ENCODE results near the gene UNC5A. TPM values are rescaled to one million over a fixed set of nuclear protein-coding genes. Genes with fewer than 3 reads are reported as not detected.

Gene UNC5A
- total RNA-seq, 1 donor from 2014 or later: not detected

GRCh38 chr5:176891331-176891958, 81.1 kb downstream of the UNC5A start:
- intact Hi-C loops (cut with micrococcal nuclease): no loop called here

GRCh38 chr5:176892663-176893062, 82.3 kb downstream of the UNC5A start:
- intact Hi-C loops (cut with micrococcal nuclease): no loop called here

- intact Hi-C loops (cut with micrococcal nuclease): no loop called here
Measured at GRCh38 chr5:176894298-176894697, 83.9 kb downstream of the UNC5A start.

GRCh38 chr5:176895831-176896230, 85.5 kb downstream of the UNC5A start:
- intact Hi-C loops (cut with micrococcal nuclease): no loop called here

GRCh38 chr5:176897263-176897662, 86.9 kb downstream of the UNC5A start:
- intact Hi-C loops (cut with micrococcal nuclease): no loop called here

GRCh38 chr5:176899296-176899891, 89.0 kb downstream of the UNC5A start, which contains the start of gene HK3:
Gene HK3, minus strand, starts transcription at chr5:176899346. Its CDS starts 3,187 bp downstream, at chr5:176896159.
- intact Hi-C loops (cut with micrococcal nuclease): no loop called here

GRCh38 chr5:176899946-176900779, 89.8 kb downstream of the UNC5A start:
- intact Hi-C loops (cut with micrococcal nuclease): no loop called here

GRCh38 chr5:176900780-176901204, 90.4 kb downstream of the UNC5A start:
- intact Hi-C loops (cut with micrococcal nuclease): no loop called here

- intact Hi-C loops (cut with micrococcal nuclease): no loop called here
Measured at GRCh38 chr5:176901260-176902101, 91.1 kb downstream of the UNC5A start.

GRCh38 chr5:176902102-176902814, 91.9 kb downstream of the UNC5A start:
- intact Hi-C loops (cut with micrococcal nuclease): no loop called here

GRCh38 chr5:176902911-176903664, 92.7 kb downstream of the UNC5A start:
- intact Hi-C loops (cut with micrococcal nuclease): no loop called here

- intact Hi-C loops (cut with micrococcal nuclease): no loop called here
Measured at GRCh38 chr5:176904276-176904675, 93.9 kb downstream of the UNC5A start.

GRCh38 chr5:176906126-176906525, 95.8 kb downstream of the UNC5A start:
- intact Hi-C loops (cut with micrococcal nuclease): no loop called here

- intact Hi-C loops (cut with micrococcal nuclease): no loop called here
Measured at GRCh38 chr5:176906796-176907195, 96.4 kb downstream of the UNC5A start.

GRCh38 chr5:176908675-176909368, 98.5 kb downstream of the UNC5A start:
- intact Hi-C loops (cut with micrococcal nuclease): no loop called here

GRCh38 chr5:176912115-176912514, 101.8 kb downstream of the UNC5A start:
- intact Hi-C loops (cut with micrococcal nuclease): no loop called here

- intact Hi-C loops (cut with micrococcal nuclease): no loop called here
Measured at GRCh38 chr5:176915906-176916305, 105.5 kb downstream of the UNC5A start.

GRCh38 chr5:176916337-176916736, 106.0 kb downstream of the UNC5A start:
- intact Hi-C loops (cut with micrococcal nuclease): no loop called here

GRCh38 chr5:176918613-176919012, 108.3 kb downstream of the UNC5A start:
- intact Hi-C loops (cut with micrococcal nuclease): no loop called here
